MM.1S (cell line): ENCODE data around the gene PHPT1.
A peak's percentile ranks its signal among the peaks of the same experiment; 100 is the strongest.

Experiments used
- CTCF ChIP-seq: fragments of 300-600 bp; sonication (generic); IDR thresholded peaks from 2 replicates; pipeline ENCODE4 v1.5.1; 2016; ENCODE audit warnings: antibody characterized with exemption, low read length, mixed read lengths
- EZH2 ChIP-seq: fragments of 300-600 bp; sonication (generic); optimal IDR thresholded peaks from 2 replicates; pipeline ENCODE3; 2017; ENCODE audit warnings: low read depth, mild to moderate bottlenecking, antibody characterized with exemption, low read length, mixed read lengths
- EZH2phosphoT487 ChIP-seq: fragments of 300-600 bp; sonication (generic); IDR thresholded peaks from 2 replicates; pipeline ENCODE4 v1.6.1; 2018; ENCODE audit warnings: antibody characterized with exemption, low read length

- TF ChIP-seq CTCF (peak; percentile 48), EZH2phosphoT487 (no peak), EZH2 (no peak)
Measured at GRCh38 chr9:136899196-136899595, 50.0 kb downstream of the PHPT1 start.
